Epithelial cell of esophagus (primary cell): ENCODE results near the gene PCDH1.

Experiments used
- DNase-seq: peaks from one replicate; pipeline ENCODE4 v3.0.0; 2010; ENCODE audit warnings: low read depth
- H3K4me3 ChIP-seq: 2 replicates; pipeline ENCODE4 v1.5.1; 2011; ENCODE audit warnings: mild to moderate bottlenecking, low read length, control low read depth
- CTCF ChIP-seq: IDR thresholded peaks from 2 replicates; pipeline ENCODE4 v1.5.1; 2011; ENCODE audit warnings: low read depth, mild to moderate bottlenecking, low read length, control low read depth, inconsistent platforms; ENCODE audit not compliant: insufficient read depth; ENCODE audit errors: missing control alignments

PCDH1 gene

GRCh38 chr5:141908796-141909195 is 30.6 kb upstream of the PCDH1 start:
- no peak for TF ChIP-seq CTCF
- H3K4me3 ChIP-seq, result no peak overlapping the region
- peak; percentile 47 for DNase-seq

GRCh38 chr5:141906972-141907371 is 28.8 kb upstream of the PCDH1 start:
- no peak for TF ChIP-seq CTCF
- no peak for DNase-seq

GRCh38 chr5:141906517-141906916 is 28.3 kb upstream of the PCDH1 start:
- TF ChIP-seq CTCF, result no peak
- no peak overlapping the region for H3K4me3 ChIP-seq
- DNase-seq, result no peak

More at GRCh38 chr5:141906972-141907371, 28.8 kb upstream of the PCDH1 start:
- no peak overlapping the region for H3K4me3 ChIP-seq

- H3K4me3 ChIP-seq, result no peak overlapping the region
- no peak for DNase-seq
- TF ChIP-seq CTCF, result no peak
These were observed 26.3 kb upstream of the PCDH1 start for GRCh38 chr5:141904551-141904950.

- no peak overlapping the region for H3K4me3 ChIP-seq
- no peak for TF ChIP-seq CTCF
- no peak for DNase-seq
These were observed 25.1 kb upstream of the PCDH1 start for GRCh38 chr5:141903261-141903660.

GRCh38 chr5:141902015-141902814 is 24.0 kb upstream of the PCDH1 start:
- DNase-seq, result no peak
- no peak overlapping the region for H3K4me3 ChIP-seq
- no peak for TF ChIP-seq CTCF

- H3K4me3 ChIP-seq, result no peak overlapping the region
- TF ChIP-seq CTCF, result no peak
- no peak for DNase-seq
These were observed 20.3 kb upstream of the PCDH1 start for GRCh38 chr5:141898448-141899049.
